Measurements from ENCODE around the gene SH3GL1. TPM values are rescaled to one million over a fixed set of nuclear protein-coding genes. Genes with fewer than 3 reads are reported as not detected.

The SH3GL1 gene
- total RNA-seq, 1 experiment from 2014 or later = 108 TPM

- no peak for DNase-seq (ENCODE audit: low spot score)
- Histone ChIP-seq H3K9me3 (ENCODE audit: low read depth, low read length, poor library complexity, severe bottlenecking) (no peaks in the 10 kb centered on the region), H3K36me3 (ENCODE audit: insufficient read depth, low read length, poor library complexity, severe bottlenecking) (peaks cover 21% of the 10 kb centered on the region), H3K27ac (ENCODE audit: low read depth, low read length, poor library complexity, severe bottlenecking) (no peak overlapping the region), H3K27me3 (replicated peaks; ENCODE audit: insufficient read depth, low read depth, low read length, poor library complexity) (no peaks in the 10 kb centered on the region), H3K4me1 (ENCODE audit: insufficient read depth, low read length, poor library complexity, severe bottlenecking) (peaks cover 10% of the 10 kb centered on the region), H3K4me3 (ENCODE audit: low read depth, low read length, poor library complexity, severe bottlenecking) (no peak overlapping the region)
- BruUV-seq (replicated peaks) = no TSS peak
- ChIA-PET POLR2A (ENCODE audit: low non-redundant PET) (no interaction called here), CTCF (interaction anchor here (0.9 kb wide), 1 partner anchor 15 kb away, joined by 3 read pairs; no protein-coding TSS in a partner anchor)
- TF ChIP-seq CTCF (conservative IDR thresholded peaks at IDR 0.05; ENCODE audit: low read depth, low read length) (no peak), EZH2 (IDR thresholded peaks at IDR 0.05; ENCODE audit: borderline replicate concordance, low read depth, low read length, poor library complexity, severe bottlenecking) (no peak)
- intact Hi-C loops (cut with micrococcal nuclease; ENCODE audit: unreplicated experiment) = no loop called here
Observed at GRCh38 chr19:4367336-4367723, 33.0 kb downstream of the SH3GL1 start.

GRCh38 chr19:4366666-4367335 lies 33.5 kb downstream of the SH3GL1 start:
- no peak for TF ChIP-seq EZH2 (IDR thresholded peaks at IDR 0.05; ENCODE audit: borderline replicate concordance, low read depth, low read length, poor library complexity, severe bottlenecking)
- no peak for TF ChIP-seq CTCF (conservative IDR thresholded peaks at IDR 0.05; ENCODE audit: low read depth, low read length)
- Histone ChIP-seq H3K9me3 (ENCODE audit: low read depth, low read length, poor library complexity, severe bottlenecking) (no peaks in the 10 kb centered on the region), H3K4me1 (ENCODE audit: insufficient read depth, low read length, poor library complexity, severe bottlenecking) (peaks cover 10% of the 10 kb centered on the region), H3K36me3 (ENCODE audit: insufficient read depth, low read length, poor library complexity, severe bottlenecking) (peaks cover 21% of the 10 kb centered on the region), H3K27ac (ENCODE audit: low read depth, low read length, poor library complexity, severe bottlenecking) (no peak overlapping the region), H3K27me3 (replicated peaks; ENCODE audit: insufficient read depth, low read depth, low read length, poor library complexity) (no peaks in the 10 kb centered on the region), H3K4me3 (ENCODE audit: low read depth, low read length, poor library complexity, severe bottlenecking) (no peak overlapping the region)
- POLR2A ChIA-PET (ENCODE audit: low non-redundant PET) = interaction anchor here (0.6 kb wide), 1 partner anchor 315 kb away, joined by 20 read pairs; no protein-coding TSS in a partner anchor
- no peak for DNase-seq (ENCODE audit: low spot score)
- no TSS peak for BruUV-seq (replicated peaks)
- CTCF ChIA-PET = interaction anchor here (0.7 to 0.9 kb wide), 2 partner anchors 14 to 1352 kb away, joined by 3 to 7 read pairs; no protein-coding TSS in a partner anchor
- intact Hi-C loops (cut with micrococcal nuclease; ENCODE audit: unreplicated experiment) = no loop called here

GRCh38 chr19:4365791-4366665 lies 34.3 kb downstream of the SH3GL1 start:
- Histone ChIP-seq H3K27ac (ENCODE audit: low read depth, low read length, poor library complexity, severe bottlenecking) (no peak overlapping the region), H3K27me3 (replicated peaks; ENCODE audit: insufficient read depth, low read depth, low read length, poor library complexity) (no peaks in the 10 kb centered on the region), H3K4me1 (ENCODE audit: insufficient read depth, low read length, poor library complexity, severe bottlenecking) (peaks cover 10% of the 10 kb centered on the region), H3K4me3 (ENCODE audit: low read depth, low read length, poor library complexity, severe bottlenecking) (no peak overlapping the region), H3K36me3 (ENCODE audit: insufficient read depth, low read length, poor library complexity, severe bottlenecking) (peaks cover 26% of the 10 kb centered on the region), H3K9me3 (ENCODE audit: low read depth, low read length, poor library complexity, severe bottlenecking) (no peaks in the 10 kb centered on the region)
- ChIA-PET CTCF (interaction anchor here (0.7 kb wide), 1 partner anchor 1353 kb away, joined by 7 read pairs; no protein-coding TSS in a partner anchor), POLR2A (ENCODE audit: low non-redundant PET) (no interaction called here)
- no peak for TF ChIP-seq CTCF (conservative IDR thresholded peaks at IDR 0.05; ENCODE audit: low read depth, low read length)
- no TSS peak for BruUV-seq (replicated peaks)
- intact Hi-C loops (cut with micrococcal nuclease; ENCODE audit: unreplicated experiment) = no loop called here
- DNase-seq (ENCODE audit: low spot score) = no peak
